BE2C (cell line): ENCODE measurements around the gene CTDP1.

ENCODE experiments used
- DNase-seq: peaks from one replicate; pipeline ENCODE4 v3.0.0-alpha.2; 2020
- H3K27me3 ChIP-seq: fragments of 250-450 bp; sonication (Bioruptor Pico); 2 replicates; pipeline ENCODE4 v1.5.1; 2020; ENCODE audit warnings: mild to moderate bottlenecking
- H3K36me3 ChIP-seq: fragments of 250-450 bp; sonication (Bioruptor Pico); 2 replicates; pipeline ENCODE4 v1.5.1; 2020; ENCODE audit warnings: mild to moderate bottlenecking
- H3K4me1 ChIP-seq: fragments of 250-450 bp; sonication (Bioruptor Pico); 2 replicates; pipeline ENCODE4 v1.5.1; 2020
- H3K4me3 ChIP-seq: 2 replicates; pipeline ENCODE4 v1.5.1; 2011; ENCODE audit warnings: low read depth, low read length
- H3K9me3 ChIP-seq: fragments of 250-450 bp; sonication (Bioruptor Pico); 2 replicates; pipeline ENCODE4 v1.5.1; 2020
- TF ChIP-seq, protein P1 (sequence below): IDR thresholded peaks from 2 replicates; pipeline ENCODE4 v1.5.1; 2012; ENCODE audit warnings: mild to moderate bottlenecking, low read depth, low read length

CTDP1 gene

DNA sequence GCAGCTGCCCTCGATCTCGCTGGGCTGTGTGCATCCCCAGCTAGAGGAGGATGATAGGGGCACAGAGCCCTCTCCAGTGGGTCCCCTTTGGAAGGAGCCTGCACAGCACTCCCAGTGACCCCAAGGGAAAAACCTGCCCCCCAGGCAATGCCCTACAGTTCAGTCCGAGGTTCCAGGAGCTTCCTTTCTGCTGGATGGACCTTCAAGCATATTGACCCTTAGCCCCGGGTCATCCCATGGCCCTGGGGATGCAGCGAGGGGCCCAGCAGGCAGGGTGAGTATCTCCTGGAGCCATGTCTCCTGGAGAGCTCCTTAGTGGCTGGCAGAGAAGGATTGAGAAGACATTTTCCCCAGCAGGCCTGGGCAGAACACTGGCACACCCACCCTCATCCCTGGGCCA is 45.4 kb upstream of the CTDP1 start:
- no peak for DNase-seq
- Histone ChIP-seq H3K4me1 (no peaks in the 10 kb centered on the region), H3K27me3 (no peaks in the 10 kb centered on the region), H3K36me3 (no peaks in the 10 kb centered on the region), H3K9me3 (no peaks in the 10 kb centered on the region), H3K4me3 (no peak overlapping the region)
- TF ChIP-seq, protein P1, sequence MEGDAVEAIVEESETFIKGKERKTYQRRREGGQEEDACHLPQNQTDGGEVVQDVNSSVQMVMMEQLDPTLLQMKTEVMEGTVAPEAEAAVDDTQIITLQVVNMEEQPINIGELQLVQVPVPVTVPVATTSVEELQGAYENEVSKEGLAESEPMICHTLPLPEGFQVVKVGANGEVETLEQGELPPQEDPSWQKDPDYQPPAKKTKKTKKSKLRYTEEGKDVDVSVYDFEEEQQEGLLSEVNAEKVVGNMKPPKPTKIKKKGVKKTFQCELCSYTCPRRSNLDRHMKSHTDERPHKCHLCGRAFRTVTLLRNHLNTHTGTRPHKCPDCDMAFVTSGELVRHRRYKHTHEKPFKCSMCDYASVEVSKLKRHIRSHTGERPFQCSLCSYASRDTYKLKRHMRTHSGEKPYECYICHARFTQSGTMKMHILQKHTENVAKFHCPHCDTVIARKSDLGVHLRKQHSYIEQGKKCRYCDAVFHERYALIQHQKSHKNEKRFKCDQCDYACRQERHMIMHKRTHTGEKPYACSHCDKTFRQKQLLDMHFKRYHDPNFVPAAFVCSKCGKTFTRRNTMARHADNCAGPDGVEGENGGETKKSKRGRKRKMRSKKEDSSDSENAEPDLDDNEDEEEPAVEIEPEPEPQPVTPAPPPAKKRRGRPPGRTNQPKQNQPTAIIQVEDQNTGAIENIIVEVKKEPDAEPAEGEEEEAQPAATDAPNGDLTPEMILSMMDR, result no peak

DNA sequence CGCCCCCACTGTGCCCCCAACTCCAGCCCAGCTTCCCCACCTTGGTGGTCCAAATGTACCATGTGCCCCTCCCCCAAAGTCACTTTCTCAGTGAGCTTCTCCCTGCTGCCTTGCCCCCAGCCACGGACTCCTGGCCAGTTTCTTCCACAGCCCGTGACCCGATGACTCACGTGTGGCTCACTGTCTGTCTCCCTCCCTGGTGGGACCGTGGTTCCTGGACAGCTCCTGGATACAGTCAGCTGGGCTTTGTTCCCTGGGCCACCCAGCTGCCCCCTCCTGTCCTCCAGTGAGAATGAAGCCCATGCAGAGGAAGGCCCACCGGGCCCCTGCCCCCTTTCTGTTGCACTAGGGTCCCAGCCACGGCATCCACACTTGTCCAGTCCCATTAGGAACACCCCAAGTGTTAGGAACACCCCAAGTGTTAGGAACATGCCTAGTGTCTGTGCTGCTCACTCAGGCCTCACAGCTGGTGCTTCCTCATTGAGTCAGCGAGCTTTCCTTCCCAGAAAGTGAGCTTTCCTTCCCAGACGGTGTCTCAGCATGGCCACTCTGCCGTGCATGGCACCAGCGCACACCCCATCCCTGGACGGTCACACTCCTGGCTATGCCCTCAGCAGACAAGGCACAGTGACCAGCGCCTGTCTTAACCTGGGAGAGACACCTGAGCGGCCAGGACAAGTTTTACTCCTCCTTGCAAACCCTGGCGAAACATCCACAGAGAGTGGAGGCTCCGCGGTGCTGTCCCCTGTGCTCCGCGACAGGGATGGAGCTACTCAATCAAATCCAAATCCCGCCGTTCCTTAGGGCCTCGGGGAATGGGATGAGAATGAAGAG is 44.8 kb upstream of the CTDP1 start:
- Histone ChIP-seq H3K27me3 (no peaks in the 10 kb centered on the region), H3K9me3 (no peaks in the 10 kb centered on the region), H3K36me3 (no peaks in the 10 kb centered on the region), H3K4me3 (no peak overlapping the region), H3K4me1 (no peaks in the 10 kb centered on the region)
- TF ChIP-seq, protein P1, result no peak
- no peak for DNase-seq

DNA sequence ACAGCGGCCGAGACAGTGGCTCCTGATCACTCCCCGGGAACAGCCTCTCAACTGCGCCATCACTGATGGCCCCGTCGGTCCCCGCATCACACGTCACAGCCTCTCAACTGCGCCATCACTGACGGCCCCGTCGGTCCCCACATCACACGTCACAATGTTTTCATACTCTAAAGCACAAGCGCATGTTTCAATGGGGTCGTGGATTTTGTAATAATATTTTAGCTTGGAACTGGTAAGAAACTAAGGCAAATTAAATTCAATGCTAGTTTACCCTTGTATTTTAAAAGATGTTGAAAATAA is 44.2 kb upstream of the CTDP1 start:
- Histone ChIP-seq H3K36me3 (no peaks in the 10 kb centered on the region), H3K9me3 (no peaks in the 10 kb centered on the region), H3K4me1 (no peaks in the 10 kb centered on the region), H3K4me3 (no peak overlapping the region), H3K27me3 (no peaks in the 10 kb centered on the region)
- TF ChIP-seq, protein P1, result no peak
- no peak for DNase-seq

DNA sequence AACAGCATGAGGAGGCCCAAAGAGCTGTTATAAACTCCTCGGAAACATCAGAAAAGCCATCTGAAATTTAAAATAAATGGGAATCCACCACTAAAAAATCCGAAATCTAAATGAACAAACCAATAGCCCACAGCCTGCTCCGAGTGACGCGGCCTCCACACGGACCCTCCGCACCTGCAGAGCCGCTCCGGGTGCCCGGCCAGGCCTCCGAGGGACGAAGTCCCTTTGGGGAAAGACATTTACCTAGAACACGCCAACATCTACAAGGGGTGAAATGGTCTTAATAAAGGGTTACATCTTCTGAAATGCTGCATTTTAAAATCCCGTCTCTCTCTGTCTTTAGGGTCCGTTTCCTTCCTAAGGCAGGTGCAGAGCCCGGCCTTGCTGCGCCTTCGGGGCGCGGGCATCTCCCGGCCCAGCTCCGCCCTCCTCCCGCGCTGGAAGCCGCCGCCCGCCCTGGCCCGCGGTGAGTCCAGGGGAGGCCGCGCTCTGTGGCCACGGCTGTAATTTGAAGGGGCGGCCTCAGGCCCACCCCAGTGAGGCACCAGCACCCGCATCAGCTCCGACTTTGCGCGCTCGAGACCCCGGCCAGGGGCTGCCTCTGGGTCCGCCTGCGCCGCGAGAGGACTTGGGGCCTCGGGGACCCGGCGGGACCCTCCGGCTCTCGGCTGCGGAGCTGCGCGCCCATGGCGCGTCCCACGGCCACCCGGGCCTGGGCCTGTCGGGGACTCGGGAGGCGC is 42.3 kb upstream of the CTDP1 start:
- Histone ChIP-seq H3K4me3 (no peak overlapping the region), H3K4me1 (no peaks in the 10 kb centered on the region), H3K27me3 (no peaks in the 10 kb centered on the region), H3K9me3 (no peaks in the 10 kb centered on the region), H3K36me3 (no peaks in the 10 kb centered on the region)
- no peak for DNase-seq
- TF ChIP-seq, protein P1, result no peak

DNA sequence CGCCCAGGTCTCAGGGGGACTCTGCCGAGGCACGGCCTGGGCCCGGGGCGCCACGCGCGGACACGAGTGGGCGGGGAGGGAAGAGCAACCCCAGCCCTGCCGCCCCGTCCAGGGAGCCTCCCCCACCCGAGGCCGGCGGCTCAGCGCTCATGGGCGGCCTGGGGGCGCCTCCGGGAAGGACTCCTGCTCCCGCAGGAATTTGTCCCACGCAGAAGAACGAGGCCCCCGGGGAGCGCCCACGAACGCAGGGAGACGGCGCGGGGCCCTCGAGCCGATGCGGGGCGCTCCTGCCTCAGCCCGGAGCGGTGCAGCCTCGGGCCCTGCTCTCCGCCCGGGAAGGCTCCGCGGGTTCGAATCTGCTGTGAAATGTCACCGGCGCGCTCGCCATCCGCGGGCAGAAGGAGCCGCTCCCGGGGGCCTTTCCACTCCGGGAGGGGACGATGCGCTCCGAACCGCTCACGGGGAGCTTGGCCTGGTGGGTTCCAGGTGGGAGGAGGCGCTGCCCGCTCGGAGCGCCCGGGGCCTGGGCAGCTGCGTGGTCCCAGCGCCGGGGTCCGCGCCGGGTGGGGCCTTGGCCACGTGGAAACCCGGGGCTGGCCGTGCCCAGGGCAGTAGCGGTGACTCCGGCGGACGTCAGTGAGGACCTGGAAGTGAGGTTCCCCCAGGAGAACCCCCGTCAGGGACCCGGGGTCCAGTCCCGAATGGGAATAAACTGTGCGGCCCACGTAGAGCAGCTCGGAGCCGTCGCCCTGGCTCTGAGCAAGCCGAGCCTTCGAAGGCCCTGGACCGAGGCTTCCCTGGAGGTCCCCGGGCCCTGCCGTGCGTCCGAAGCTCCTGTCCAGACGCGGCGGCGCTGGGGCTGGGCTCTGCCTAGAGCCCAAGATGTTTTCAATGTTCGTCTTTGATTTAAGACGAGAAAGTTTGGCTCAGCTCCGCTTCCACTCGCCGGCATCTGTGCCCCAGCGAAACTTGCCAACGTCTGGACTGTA is 41.4 kb upstream of the CTDP1 start:
- H3K4me3 ChIP-seq, result no peak overlapping the region
- H3K27me3 ChIP-seq, result no peaks in the 10 kb centered on the region
- TF ChIP-seq, protein P1, result no peak
- H3K4me1 ChIP-seq, result no peaks in the 10 kb centered on the region
- no peaks in the 10 kb centered on the region for H3K9me3 ChIP-seq
- no peaks in the 10 kb centered on the region for H3K36me3 ChIP-seq
- DNase-seq, result no peak
